GM21576 (cell line): ENCODE measurements around the gene NCK2.

ENCODE experiments used
- ATAC-seq: cut with Tn5 transposase; IDR thresholded peaks from one replicate; pipeline ENCODE4 v1.9.1; 2021; ENCODE audit warnings: mild to moderate bottlenecking, moderate library complexity; ENCODE audit not compliant: unreplicated experiment

The NCK2 gene

GRCh38 chr2:105866216-105867185, 121.8 kb downstream of the NCK2 start:
- no peak for ATAC-seq

DNA sequence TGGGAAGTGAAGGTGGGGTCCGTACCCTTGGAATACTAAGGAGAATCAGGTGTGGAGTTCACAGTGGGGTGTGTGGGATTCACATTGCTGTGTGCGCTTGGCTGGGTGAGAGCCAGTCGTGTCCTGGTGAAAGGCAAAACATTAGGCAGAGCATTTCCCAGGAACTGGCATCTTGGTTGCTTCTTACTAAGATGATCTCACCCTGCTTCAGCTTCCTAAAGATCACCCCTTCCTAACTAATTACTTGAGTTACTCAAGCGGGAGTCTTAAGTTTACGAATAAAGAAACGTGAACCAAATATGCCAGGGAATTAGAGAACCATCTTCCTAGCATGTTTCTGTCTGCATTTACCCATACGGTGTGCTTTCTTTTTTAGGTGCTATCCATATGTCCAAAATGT, 122.9 kb downstream of the NCK2 start:
- ATAC-seq = no peak

GRCh38 chr2:105868060-105868459, 123.3 kb downstream of the NCK2 start:
- no peak for ATAC-seq

DNA sequence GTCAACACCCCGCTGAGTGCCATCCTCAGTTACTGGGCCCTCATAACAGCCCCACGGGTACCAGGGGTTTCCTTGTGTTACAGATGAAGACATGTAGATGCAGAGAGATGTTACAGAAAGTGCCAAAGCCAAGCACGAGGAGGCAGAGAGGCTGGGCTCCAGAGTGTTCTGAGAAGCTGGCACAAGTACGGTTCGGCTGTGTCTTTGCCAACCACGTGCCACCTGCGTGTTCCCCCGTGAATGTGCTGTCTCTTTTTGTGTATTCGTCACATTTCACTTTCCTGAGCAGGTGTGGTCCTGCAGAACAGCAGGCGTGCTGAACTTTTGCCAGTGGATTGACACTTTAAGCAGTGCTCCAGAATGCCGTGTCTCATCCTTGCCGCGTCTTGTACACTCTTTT, 124.6 kb downstream of the NCK2 start:
- ATAC-seq = no peak

- ATAC-seq = no peak
These were observed 125.3 kb downstream of the NCK2 start for GRCh38 chr2:105870062-105870461.

GRCh38 chr2:105870858-105871257, 126.1 kb downstream of the NCK2 start:
- ATAC-seq = no peak

DNA sequence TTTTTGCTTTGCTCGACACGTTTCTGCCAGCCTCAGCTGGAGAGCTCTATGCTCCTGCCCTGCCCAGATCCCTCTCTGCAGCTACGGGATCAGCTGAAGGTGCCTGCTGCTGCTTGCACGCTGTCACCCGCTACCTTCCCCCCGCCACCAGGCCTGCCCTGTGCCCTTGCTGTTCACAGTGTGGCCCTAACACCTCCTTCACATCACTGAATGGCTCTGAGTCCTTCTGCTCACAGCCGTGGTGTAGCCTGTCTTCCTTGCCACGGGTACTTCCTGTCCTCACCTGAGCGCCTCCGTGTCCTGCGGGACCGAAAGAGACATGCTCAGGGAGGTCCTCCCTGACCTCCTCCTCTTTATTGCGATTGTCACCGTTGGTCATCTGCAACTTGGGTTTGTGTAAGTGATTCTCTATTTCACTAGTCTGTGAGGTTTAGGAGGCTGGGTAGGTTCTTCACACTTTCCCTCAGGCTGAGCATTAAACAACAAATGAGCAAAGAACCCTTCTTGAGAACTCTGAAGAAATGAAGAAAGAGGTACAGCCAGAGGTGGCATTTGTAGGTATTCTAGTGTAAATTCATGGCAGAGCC, 127.5 kb downstream of the NCK2 start:
- peak; percentile 28 for ATAC-seq

- no peak for ATAC-seq
These were observed 128.1 kb downstream of the NCK2 start for GRCh38 chr2:105872830-105873229.

DNA sequence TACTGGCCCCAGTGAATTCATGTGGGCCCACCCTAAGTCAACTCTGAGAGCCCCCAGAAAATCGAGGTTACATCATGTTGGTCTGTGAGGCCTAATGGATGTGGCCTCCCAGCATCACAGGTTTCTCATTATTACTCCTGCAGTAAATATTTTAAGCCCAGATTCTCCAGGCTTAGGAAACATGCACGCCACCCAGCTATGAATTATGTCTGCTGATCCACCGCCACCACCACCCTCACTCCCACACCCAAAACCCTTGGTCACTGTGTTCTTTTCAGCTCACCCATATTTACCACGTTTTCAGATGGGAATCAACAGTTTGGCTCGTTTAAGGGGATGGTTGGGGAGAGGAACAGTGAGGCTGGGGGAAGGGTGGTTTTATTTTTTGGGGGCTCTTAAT, 128.6 kb downstream of the NCK2 start:
- ATAC-seq = no peak

DNA sequence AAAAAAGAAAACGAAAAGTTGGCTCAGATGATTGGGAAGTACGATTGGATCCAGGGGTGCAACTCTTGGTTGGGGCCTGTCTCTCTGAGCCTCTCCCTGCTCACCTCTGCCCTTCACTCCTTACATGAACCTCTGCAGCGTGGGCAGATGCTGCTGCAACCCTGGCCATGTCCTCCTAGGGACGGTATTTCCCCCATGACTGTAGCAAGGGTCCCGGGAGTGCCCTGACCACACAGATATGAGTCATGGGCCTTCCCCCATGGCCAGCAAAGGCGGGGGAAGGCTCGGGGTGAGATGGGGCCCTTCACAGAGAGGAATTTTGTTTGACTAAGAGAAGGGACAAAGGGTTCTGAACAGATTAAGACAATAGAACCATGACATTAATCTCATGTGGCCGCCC, 129.0 kb downstream of the NCK2 start:
- ATAC-seq = peak; percentile 89

- no peak for ATAC-seq
These were observed 129.8 kb downstream of the NCK2 start for GRCh38 chr2:105874466-105874865.

DNA sequence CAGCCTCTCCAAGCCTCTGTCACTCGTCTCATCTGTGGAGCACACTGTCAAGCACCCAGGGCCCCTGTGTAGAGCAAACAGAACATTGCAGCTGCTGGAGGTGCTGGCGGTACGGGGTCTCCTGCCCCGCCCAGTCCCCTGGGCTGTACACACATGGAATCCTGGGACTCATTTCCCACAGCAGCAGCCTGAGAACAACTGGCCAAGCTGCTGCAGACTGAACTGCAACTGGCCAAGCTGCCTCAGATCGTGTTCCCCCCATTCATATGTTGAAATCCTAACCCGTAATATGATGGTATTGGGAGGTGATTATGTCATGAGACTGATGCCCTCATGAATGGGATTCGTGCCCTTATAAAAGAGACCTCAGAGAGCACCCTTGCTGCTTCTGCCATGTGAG, 130.5 kb downstream of the NCK2 start:
- ATAC-seq = no peak

DNA sequence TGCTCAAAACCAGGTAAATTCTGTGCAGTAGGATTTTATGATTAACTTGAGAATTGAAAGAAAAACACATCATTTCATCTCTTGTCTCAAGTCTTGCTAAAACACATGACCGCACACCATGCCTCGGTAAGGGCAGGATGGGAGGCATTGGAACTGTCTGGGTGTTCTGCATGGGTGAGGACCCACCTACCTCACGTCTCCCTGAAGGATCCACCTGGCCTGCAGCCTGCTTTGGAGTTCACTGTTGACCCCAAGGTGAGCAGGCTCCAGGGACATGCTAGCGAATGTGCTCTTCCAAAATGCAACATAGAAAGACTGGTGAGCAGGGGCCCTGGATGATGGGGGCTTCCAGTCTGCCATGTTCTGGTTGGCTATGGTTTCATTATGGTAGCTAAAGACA, 131.5 kb downstream of the NCK2 start:
- no peak for ATAC-seq

- no peak for ATAC-seq
These were observed 133.2 kb downstream of the NCK2 start for GRCh38 chr2:105877945-105878344.

GRCh38 chr2:105879106-105879802, 134.5 kb downstream of the NCK2 start:
- ATAC-seq = no peak

GRCh38 chr2:105879803-105880300, 135.1 kb downstream of the NCK2 start:
- ATAC-seq = no peak

- ATAC-seq = peak; percentile 43
These were observed 135.9 kb downstream of the NCK2 start for GRCh38 chr2:105880637-105881036.

- no peak for ATAC-seq
These were observed 136.8 kb downstream of the NCK2 start for GRCh38 chr2:105881286-105882136.

DNA sequence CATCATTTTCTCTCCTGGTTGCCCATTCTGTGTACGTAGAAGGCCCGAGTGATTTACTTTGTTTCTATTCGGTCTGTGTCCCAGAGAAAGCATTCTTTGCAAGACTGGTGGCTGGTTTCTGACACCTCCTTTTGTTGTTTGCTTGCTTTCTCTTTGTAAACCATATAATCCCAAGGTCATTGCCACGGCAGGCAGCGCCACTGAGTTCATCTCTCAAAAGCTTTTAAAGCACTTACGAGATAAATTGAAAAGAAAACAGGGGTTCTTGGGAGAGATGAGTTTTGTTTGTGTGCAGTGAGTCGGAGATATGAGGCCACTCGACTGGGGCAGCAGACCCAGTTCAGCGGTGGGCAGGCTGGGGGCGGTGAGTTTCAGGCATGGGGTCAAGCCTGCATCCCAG, 137.6 kb downstream of the NCK2 start:
- ATAC-seq = no peak

DNA sequence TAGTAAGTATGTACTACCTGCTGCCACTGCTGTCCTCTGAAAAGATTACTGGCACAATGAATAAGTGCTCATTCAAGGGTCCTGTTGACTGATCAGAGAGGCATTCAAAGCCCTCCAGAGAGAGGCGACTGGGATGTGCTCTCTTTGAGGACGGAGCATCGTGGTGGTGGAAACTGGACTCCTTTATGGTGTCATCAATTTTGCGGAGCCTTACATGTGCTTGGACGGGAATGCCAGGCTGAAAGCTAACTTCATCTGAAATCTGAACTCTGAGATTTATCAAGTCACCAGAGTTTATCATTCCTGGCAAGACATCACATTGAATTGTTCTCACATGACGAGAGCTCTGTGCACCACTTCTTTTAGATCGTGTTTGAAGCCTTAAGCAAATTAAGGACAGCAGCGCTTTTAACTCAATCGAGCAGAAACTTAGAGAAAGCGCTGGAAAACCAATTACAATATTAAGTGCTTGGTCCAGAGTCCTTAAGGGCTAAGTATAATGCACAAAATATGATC, 138.3 kb downstream of the NCK2 start:
- no peak for ATAC-seq
